Fibroblast of the aortic adventitia (primary cell): Measurements from ENCODE around the gene SSH2. TPM values are rescaled to one million over a fixed set of nuclear protein-coding genes. Genes with fewer than 3 reads are reported as not detected.
"Not testable (repeated sequence)": the region's sequence is repeated elsewhere in the genome, so short reads cannot be mapped to it uniquely, and the experiment has no call there.

Experiments
- DNase-seq: peaks from one replicate; pipeline ENCODE4 v3.0.0-alpha.2; 2010; ENCODE audit warnings: low read depth
- H3K4me3 ChIP-seq: 2 replicates; pipeline ENCODE4 v1.5.1; 2011; ENCODE audit warnings: low read depth, mild to moderate bottlenecking, control low read depth, low read length, moderate library complexity
- total RNA-seq: library from RNA; depleted of rRNA; stranded (reverse); fragments of >200 nt; gene quantifications from 2 replicates; pipeline ENCODE4 v1.2.3, GENCODE V29; 2012; ENCODE audit warnings: low replicate concordance
- TF ChIP-seq, protein P1 (sequence below): IDR thresholded peaks from 2 replicates; pipeline ENCODE4 v1.5.1; 2011; ENCODE audit warnings: mild to moderate bottlenecking, low read length, control low read depth, inconsistent platforms; ENCODE audit not compliant: insufficient read depth

Gene SSH2
- total RNA-seq, 1 donor = 21.1 TPM

- TF ChIP-seq, protein P1, sequence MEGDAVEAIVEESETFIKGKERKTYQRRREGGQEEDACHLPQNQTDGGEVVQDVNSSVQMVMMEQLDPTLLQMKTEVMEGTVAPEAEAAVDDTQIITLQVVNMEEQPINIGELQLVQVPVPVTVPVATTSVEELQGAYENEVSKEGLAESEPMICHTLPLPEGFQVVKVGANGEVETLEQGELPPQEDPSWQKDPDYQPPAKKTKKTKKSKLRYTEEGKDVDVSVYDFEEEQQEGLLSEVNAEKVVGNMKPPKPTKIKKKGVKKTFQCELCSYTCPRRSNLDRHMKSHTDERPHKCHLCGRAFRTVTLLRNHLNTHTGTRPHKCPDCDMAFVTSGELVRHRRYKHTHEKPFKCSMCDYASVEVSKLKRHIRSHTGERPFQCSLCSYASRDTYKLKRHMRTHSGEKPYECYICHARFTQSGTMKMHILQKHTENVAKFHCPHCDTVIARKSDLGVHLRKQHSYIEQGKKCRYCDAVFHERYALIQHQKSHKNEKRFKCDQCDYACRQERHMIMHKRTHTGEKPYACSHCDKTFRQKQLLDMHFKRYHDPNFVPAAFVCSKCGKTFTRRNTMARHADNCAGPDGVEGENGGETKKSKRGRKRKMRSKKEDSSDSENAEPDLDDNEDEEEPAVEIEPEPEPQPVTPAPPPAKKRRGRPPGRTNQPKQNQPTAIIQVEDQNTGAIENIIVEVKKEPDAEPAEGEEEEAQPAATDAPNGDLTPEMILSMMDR = no peak
- DNase-seq = no peak
- no peak overlapping the region for H3K4me3 ChIP-seq
These were observed 15.3 kb upstream of the SSH2 start for GRCh38 chr17:29945281-29945680.

DNA sequence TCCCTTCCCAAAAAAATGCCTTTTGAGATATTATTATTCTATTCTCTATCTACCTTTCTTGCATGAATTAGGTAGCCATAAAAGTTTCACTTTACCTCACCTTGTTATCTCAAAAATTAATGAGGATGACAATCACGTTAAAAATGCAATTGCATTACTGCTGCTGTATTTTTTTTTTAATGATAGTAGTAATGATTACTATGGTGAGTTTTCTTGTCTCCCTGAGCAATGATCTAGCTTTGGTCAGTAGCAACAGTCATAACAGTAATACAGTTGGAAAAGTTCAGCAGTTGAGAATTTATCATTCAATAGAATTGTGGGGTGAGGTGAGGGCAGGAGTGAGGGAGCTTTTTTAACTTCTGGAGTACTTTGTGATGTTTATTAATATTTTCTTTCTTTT is 11.3 kb upstream of the SSH2 start, which contains the start of gene EFCAB5:
Gene EFCAB5 (plus strand): TSS at position 301 of the 400 bp plus-strand sequence. CDS start 163 bp downstream, outside the sequence.
- TF ChIP-seq, protein P1 = no peak
- no peak for DNase-seq
- H3K4me3 ChIP-seq = no peak within 1 kb of the TSS

- no peak for DNase-seq
- no peak overlapping the region for H3K4me3 ChIP-seq
- TF ChIP-seq, protein P1 = no peak
These were observed 6.7 kb upstream of the SSH2 start for GRCh38 chr17:29936724-29937123.

DNA sequence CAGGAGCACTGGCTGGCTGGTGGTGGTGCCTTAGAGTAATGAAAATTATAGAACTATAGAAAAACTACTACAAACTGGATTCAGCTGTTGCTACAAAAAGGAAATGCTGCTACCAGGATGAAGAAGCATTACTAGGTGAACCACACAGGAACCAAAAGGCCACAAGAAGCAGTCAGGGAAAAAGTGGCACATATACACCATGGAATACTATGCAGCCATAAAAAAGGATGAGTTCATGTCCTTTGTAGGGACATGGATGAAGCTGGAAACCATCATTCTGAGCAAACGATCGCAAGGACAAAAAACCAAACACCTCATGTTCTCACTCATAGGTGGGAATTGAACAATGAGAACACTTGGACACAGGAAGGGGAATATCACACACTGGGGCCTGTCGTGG is 5.9 kb upstream of the SSH2 start:
- not testable (repeated sequence) for H3K4me3 ChIP-seq

GRCh38 chr17:29933379-29933778 is 3.4 kb upstream of the SSH2 start:
- no peak overlapping the region for H3K4me3 ChIP-seq
- DNase-seq = peak; percentile 63
- TF ChIP-seq, protein P1 = peak; percentile 58

More for the DNA sequence above, 5.9 kb upstream of the SSH2 start:
- DNase-seq = not testable (repeated sequence)

- peak overlapping the region; percentile 99 for H3K4me3 ChIP-seq
- DNase-seq = peak; percentile 82
- TF ChIP-seq, protein P1 = peak; percentile 94
These were observed 1.4 kb upstream of the SSH2 start for GRCh38 chr17:29931231-29931932.

DNA sequence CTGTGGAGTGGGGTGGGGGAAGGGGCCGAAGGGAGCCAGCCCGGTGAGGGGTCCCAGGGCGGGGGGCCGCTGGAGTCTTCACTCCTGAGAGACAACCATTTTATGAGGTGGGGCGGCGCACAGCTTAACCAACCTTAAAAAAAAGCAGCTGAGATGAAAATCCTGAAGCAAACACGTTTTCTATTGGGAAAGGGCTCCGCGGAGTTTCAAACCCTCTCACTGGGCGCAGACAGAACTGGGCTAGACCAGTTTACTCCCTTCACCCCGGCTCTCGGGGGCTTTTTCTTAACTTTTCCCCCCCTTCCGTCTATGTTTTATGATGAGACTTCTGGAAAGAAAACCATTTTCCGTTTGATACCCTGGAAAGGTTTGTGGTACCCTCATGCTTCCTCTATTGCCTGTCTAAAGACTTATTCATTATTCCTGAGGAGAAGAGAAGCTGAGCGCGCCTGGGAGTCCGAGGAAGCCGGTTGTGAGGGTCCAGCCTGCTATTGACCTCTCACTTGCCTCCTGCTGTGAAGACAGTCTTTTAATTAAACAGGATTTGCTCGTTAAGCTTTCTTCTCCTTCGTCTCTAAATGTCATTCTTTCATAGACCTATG is 482 bp upstream of the SSH2 start:
- DNase-seq = peak; percentile 68
- peak overlapping the region; percentile 99 for H3K4me3 ChIP-seq
- TF ChIP-seq, protein P1 = no peak
